ENCODE results near the gene IER5. TPM values are rescaled to one million over a fixed set of nuclear protein-coding genes. Genes with fewer than 3 reads are reported as not detected.
A peak's percentile ranks its signal among the peaks of the same experiment; 100 is the strongest.

The IER5 gene
- total and polyA plus RNA-seq, 2 experiments from 2014 or later = 8.1 to 38.5 TPM

GRCh38 chr1:181135437-181135731 is 46.9 kb downstream of the IER5 start:
- Histone ChIP-seq H3K9me3 (ENCODE audit: low read depth) (no peaks in the 10 kb centered on the region), H3K9me2 (ENCODE audit: insufficient read depth) (no peaks in the 10 kb centered on the region), H3K27ac (peak overlapping the region; percentile 99), H4K20me1 (ENCODE audit: insufficient read depth) (no peaks in the 10 kb centered on the region), H3F3A (ENCODE audit: insufficient read depth) (peaks cover 34% of the 10 kb centered on the region), H3K9ac (peak overlapping the region; percentile 87), H2AFZ (peak overlapping the region; percentile 26; the same call in 1 of the 2 replicates), H3K4me2 (ENCODE audit: unreplicated experiment) (peak overlapping the region; percentile 79), H3K4me3 (peak overlapping the region; percentile 52), H3K79me2 (ENCODE audit: insufficient read depth) (no peaks in the 10 kb centered on the region), H3K4me1 (ENCODE audit: insufficient read depth) (peaks cover 34% of the 10 kb centered on the region), H3K27me3 (replicated peaks; ENCODE audit: insufficient read depth) (no peaks in the 10 kb centered on the region), H3K36me3 (ENCODE audit: low read depth) (no peaks in the 10 kb centered on the region)
- WGBS, 2 experiments (ENCODE audit: low coverage in 1 of 2, low lambda C conversion rate in 2 of 2, missing lambda C conversion rate in 2 of 2) = 0 to 3% methylated on average over 2 of the region's 2 CpGs
- peak; percentile 76 for DNase-seq
- in situ Hi-C loops (cut with MboI) = no loop called here
- TF ChIP-seq EZH2 (IDR thresholded peaks at IDR 0.05; ENCODE audit: insufficient read depth, poor library complexity, severe bottlenecking) = no peak
- TF ChIP-seq EZH2phosphoT487 (IDR thresholded peaks at IDR 0.05; ENCODE audit: insufficient read depth, low read depth) = no peak

- in situ Hi-C loops (cut with MboI) = no loop called here
- WGBS, 2 experiments (ENCODE audit: low coverage in 1 of 2, low lambda C conversion rate in 2 of 2, missing lambda C conversion rate in 2 of 2) = 10% methylated on average over 12 of the region's 12 CpGs
Measured at GRCh38 chr1:181135815-181136737, 47.6 kb downstream of the IER5 start.

GRCh38 chr1:181136738-181137122 is 48.2 kb downstream of the IER5 start:
- Histone ChIP-seq H2AFZ (no peak overlapping the region), H3K4me1 (ENCODE audit: insufficient read depth) (peaks cover 48% of the 10 kb centered on the region), H3K9me3 (ENCODE audit: low read depth) (no peaks in the 10 kb centered on the region), H3K9me2 (ENCODE audit: insufficient read depth) (no peaks in the 10 kb centered on the region), H3K79me2 (ENCODE audit: insufficient read depth) (no peaks in the 10 kb centered on the region), H4K20me1 (ENCODE audit: insufficient read depth) (no peaks in the 10 kb centered on the region), H3K4me2 (ENCODE audit: unreplicated experiment) (peak overlapping the region; percentile 79), H3K9ac (peak overlapping the region; percentile 87), H3K27me3 (replicated peaks; ENCODE audit: insufficient read depth) (no peaks in the 10 kb centered on the region), H3K36me3 (ENCODE audit: low read depth) (no peaks in the 10 kb centered on the region), H3K4me3 (no peak overlapping the region), H3K27ac (peak overlapping the region; percentile 99), H3F3A (ENCODE audit: insufficient read depth) (peaks cover 48% of the 10 kb centered on the region)
- DNase-seq = no peak
- TF ChIP-seq EZH2phosphoT487 (IDR thresholded peaks at IDR 0.05; ENCODE audit: insufficient read depth, low read depth) (no peak), EZH2 (IDR thresholded peaks at IDR 0.05; ENCODE audit: insufficient read depth, poor library complexity, severe bottlenecking) (no peak)
- WGBS, 2 experiments (ENCODE audit: low coverage in 1 of 2, low lambda C conversion rate in 2 of 2, missing lambda C conversion rate in 2 of 2) = 93 to 98% methylated on average over 8 of the region's 8 CpGs
- in situ Hi-C loops (cut with MboI) = no loop called here

More at GRCh38 chr1:181135815-181136737, 47.6 kb downstream of the IER5 start:
- Histone ChIP-seq H3K4me2 (ENCODE audit: unreplicated experiment) (peak overlapping the region; percentile 79), H4K20me1 (ENCODE audit: insufficient read depth) (no peaks in the 10 kb centered on the region), H3K4me3 (peak overlapping the region; percentile 52), H3K9ac (peak overlapping the region; percentile 87), H3K27ac (peak overlapping the region; percentile 99), H3K27me3 (replicated peaks; ENCODE audit: insufficient read depth) (no peaks in the 10 kb centered on the region), H2AFZ (peak overlapping the region; percentile 34), H3K79me2 (ENCODE audit: insufficient read depth) (no peaks in the 10 kb centered on the region), H3K4me1 (ENCODE audit: insufficient read depth) (peaks cover 41% of the 10 kb centered on the region), H3K36me3 (ENCODE audit: low read depth) (no peaks in the 10 kb centered on the region), H3K9me2 (ENCODE audit: insufficient read depth) (no peaks in the 10 kb centered on the region), H3K9me3 (ENCODE audit: low read depth) (no peaks in the 10 kb centered on the region), H3F3A (ENCODE audit: insufficient read depth) (peaks cover 41% of the 10 kb centered on the region)
- peak; percentile 97 for DNase-seq
- TF ChIP-seq EZH2phosphoT487 (IDR thresholded peaks at IDR 0.05; ENCODE audit: insufficient read depth, low read depth) (no peak), EZH2 (IDR thresholded peaks at IDR 0.05; ENCODE audit: insufficient read depth, poor library complexity, severe bottlenecking) (no peak)

- no peak overlapping the region for H2AFZ ChIP-seq
- no peaks in the 10 kb centered on the region for H3K36me3 ChIP-seq (ENCODE audit: low read depth)
- TF ChIP-seq EZH2phosphoT487 (IDR thresholded peaks at IDR 0.05; ENCODE audit: insufficient read depth, low read depth) (no peak), EZH2 (IDR thresholded peaks at IDR 0.05; ENCODE audit: insufficient read depth, poor library complexity, severe bottlenecking) (no peak)
- peaks cover 53% of the 10 kb centered on the region for H3K4me1 ChIP-seq (ENCODE audit: insufficient read depth)
- H3K9me2 ChIP-seq (ENCODE audit: insufficient read depth) = no peaks in the 10 kb centered on the region
- H3K9me3 ChIP-seq (ENCODE audit: low read depth) = no peaks in the 10 kb centered on the region
- no peak overlapping the region for H3K4me3 ChIP-seq
- H3K4me2 ChIP-seq (ENCODE audit: unreplicated experiment) = no peak overlapping the region
- H3K9ac ChIP-seq = no peak overlapping the region
- in situ Hi-C loops (cut with MboI) = no loop called here
- no peaks in the 10 kb centered on the region for H3K27me3 ChIP-seq (replicated peaks; ENCODE audit: insufficient read depth)
- no peaks in the 10 kb centered on the region for H3K79me2 ChIP-seq (ENCODE audit: insufficient read depth)
- H3F3A ChIP-seq (ENCODE audit: insufficient read depth) = peaks cover 53% of the 10 kb centered on the region
- DNase-seq = no peak
- H4K20me1 ChIP-seq (ENCODE audit: insufficient read depth) = no peaks in the 10 kb centered on the region
- WGBS, 2 experiments (ENCODE audit: low coverage in 1 of 2, low lambda C conversion rate in 2 of 2, missing lambda C conversion rate in 2 of 2) = 93 to 95% methylated on average over 11 to 12 of the region's 12 CpGs
- H3K27ac ChIP-seq = no peak overlapping the region
Measured at GRCh38 chr1:181137217-181137743, 48.8 kb downstream of the IER5 start.
